ENCODE measurements around the gene RNU1-2. TPM values are rescaled to one million over a fixed set of nuclear protein-coding genes. Genes with fewer than 3 reads are reported as not detected.
"Not testable (repeated sequence)": the region's sequence is repeated elsewhere in the genome, so short reads cannot be mapped to it uniquely, and the experiment has no call there.

RNU1-2 gene
- polyA plus RNA-seq, 1 donor: 3.2 TPM

DNA sequence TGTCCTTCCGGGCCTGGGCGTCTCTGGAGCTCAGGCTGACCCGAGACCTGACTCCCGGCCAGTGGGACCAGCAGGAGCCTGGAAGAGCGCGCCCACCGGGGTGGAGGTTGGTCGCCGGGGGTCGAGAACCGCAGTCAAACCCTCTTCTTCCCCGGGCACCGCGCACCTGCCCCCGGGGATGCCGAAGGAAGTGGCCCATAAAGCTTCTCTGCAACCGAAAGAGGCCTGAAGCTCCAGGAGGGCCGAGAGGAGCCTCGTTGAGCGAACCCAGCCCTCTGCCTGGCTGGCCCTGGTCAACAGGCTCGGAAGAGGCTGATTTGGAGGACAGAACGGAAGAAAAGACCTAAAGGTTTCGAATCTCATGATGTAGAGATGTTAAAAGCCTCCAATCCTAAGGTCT, 24.6 kb upstream of the RNU1-2 start:
- not testable (repeated sequence) for H3K4me3 ChIP-seq (ENCODE audit: low read length); H3K27ac ChIP-seq (ENCODE audit: low read length); H3K9me3 ChIP-seq (ENCODE audit: control insufficient read depth, low read depth, low read length); H3K36me3 ChIP-seq (ENCODE audit: control insufficient read depth, insufficient read depth, low read length); DNase-seq; H3K4me1 ChIP-seq (ENCODE audit: control insufficient read depth, insufficient read depth, low read length)
- H3K27me3 ChIP-seq (ENCODE audit: control insufficient read depth, insufficient read depth, low read length): peaks cover 36% of the 10 kb centered on the region
- WGBS (ENCODE audit: insufficient coverage, low lambda C conversion rate): no CpG with 5 or more reads among the region's 23 CpGs

DNA sequence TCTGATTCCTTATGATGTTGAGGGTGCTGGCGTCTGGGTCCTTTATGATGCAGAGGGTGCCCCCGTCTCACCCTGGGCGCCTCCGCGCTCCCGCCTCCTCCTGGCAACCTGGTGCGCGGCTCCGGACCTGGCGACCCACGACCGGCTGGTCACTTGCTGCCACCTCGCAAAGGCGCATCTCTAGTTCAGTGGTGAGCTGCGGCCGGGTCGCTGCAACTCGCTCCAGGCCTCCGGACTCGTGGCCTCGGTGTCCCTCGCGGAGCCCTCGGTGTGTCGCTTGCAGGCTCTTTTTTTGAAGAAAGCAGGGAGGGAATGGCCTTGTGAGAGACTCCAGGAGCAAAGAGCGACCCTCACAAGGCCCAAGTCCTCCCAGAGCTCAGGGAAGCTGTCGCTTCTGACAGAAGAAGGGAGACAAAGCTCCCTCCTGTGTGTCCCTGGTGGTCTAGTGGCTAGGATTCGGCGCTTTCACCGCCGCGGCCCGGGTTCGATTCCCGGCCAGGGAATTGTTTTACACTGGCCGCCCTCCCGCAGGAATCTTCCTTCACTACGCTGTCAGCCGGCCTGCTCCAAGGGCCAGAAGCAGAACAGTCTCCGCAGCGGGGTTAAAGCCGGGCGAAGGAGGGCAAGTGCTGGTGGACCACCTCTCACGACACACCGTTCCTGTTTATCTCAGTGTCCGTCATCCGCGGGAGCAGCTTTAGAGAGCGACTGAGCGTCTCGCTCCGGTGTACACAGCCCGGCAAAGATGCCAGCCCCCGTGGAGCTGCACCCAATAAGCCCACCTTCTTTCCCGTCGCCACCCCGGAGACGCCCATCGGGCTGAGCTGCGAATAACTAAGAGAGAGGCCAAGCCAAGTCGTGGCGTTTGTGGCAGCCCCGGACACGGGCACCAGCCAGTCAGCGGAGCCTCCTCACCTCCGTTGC, 23.4 kb upstream of the RNU1-2 start:
- peak; percentile 40 to 41 for DNase-seq
- not testable (repeated sequence) for H3K9me3 ChIP-seq (ENCODE audit: control insufficient read depth, low read depth, low read length); H3K27ac ChIP-seq (ENCODE audit: low read length); H3K36me3 ChIP-seq (ENCODE audit: control insufficient read depth, insufficient read depth, low read length); H3K4me1 ChIP-seq (ENCODE audit: control insufficient read depth, insufficient read depth, low read length)
- no CpG with 5 or more reads among the region's 66 CpGs for WGBS (ENCODE audit: insufficient coverage, low lambda C conversion rate)
- Histone ChIP-seq H3K27me3 (ENCODE audit: control insufficient read depth, insufficient read depth, low read length) (peaks cover 39% of the 10 kb centered on the region), H3K4me3 (ENCODE audit: low read length) (peak overlapping the region; percentile 23)

DNA sequence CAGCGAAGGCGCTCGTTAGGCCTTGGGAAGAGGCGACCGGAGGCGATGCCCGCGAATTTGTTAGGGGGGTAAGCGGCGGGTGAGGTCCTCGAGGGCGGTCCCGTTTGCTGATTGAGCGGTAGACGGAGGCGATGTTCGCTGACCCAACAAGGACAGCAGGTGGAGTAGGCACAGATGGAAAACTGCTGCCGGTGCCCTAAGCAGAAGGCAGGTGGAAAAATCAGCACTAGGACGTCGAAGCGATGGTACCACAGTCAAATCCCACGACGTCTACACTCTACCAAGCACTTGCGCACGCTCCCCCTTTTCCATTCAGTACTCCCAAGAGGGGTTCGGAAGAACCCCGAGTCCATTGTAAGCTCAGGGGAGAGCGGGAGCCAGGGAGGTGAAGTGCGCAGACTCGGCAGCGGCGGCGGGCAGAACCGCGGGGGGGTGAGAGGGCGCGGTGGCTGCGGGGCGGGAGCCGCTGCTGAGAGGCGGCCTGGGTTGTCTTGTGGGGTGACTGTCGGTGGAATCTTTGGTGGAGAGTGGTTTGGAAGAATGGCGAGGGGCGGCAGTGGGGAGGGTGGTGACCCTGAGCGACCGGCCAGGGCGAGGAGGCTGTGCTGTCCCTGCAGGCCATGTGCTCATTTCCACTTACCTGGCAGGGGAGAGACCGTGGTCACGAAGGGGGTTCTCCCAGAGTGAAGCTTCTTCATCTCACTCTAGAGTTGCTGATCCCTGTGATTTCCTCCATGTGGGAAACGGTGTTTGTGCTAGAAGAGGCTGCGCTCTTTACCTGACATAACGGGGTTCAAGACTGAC, 22.5 kb upstream of the RNU1-2 start:
- H3K9me3 ChIP-seq (ENCODE audit: control insufficient read depth, low read depth, low read length); H3K4me1 ChIP-seq (ENCODE audit: control insufficient read depth, insufficient read depth, low read length); H3K27ac ChIP-seq (ENCODE audit: low read length); H3K36me3 ChIP-seq (ENCODE audit: control insufficient read depth, insufficient read depth, low read length); H3K4me3 ChIP-seq (ENCODE audit: low read length): not testable (repeated sequence)
- peak in 1 of 2 donors; percentile 57 for DNase-seq
- WGBS (ENCODE audit: insufficient coverage, low lambda C conversion rate): 46% methylated on average over 3 of the region's 52 CpGs
- peaks cover 39% of the 10 kb centered on the region for H3K27me3 ChIP-seq (ENCODE audit: control insufficient read depth, insufficient read depth, low read length)

DNA sequence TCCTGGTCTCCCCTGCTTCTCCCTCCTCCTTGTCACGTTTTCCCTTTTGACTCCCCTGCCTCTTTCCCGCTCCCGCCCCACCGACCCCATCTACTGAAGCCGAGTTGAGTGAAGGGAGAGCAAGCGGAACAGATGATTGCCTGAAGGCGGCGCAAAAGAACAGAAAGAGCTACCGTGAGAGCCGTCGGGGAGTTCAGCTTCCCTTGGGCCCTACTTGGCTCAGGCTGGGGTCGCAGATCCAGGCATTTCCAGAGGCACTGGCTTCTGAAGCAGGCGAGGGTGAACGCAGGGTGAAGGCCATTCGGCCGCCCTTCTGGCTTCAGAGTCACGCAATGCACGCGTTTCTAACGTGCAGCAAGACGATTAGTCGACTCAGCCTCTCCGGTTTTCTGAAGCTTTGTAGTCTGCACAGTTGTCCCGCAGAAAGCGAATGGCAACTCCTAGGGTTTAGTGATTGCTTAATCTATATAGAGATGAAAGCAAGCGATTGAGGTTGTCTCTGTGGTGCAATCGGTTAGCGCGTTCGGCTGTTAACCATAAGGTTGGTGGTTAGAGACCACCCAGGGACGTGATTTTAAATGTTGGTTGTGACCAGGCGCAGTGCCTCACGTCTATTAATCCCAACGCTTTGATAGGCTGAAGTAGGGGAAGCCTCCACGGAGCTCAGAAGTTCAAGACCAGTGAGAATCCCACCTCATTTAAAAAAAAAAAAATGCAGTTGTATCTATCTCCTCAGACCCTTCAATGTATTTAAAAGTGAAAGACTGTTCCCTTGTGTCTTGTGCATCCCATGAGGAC, 20.6 kb upstream of the RNU1-2 start:
- not testable (repeated sequence) for H3K36me3 ChIP-seq (ENCODE audit: control insufficient read depth, insufficient read depth, low read length); H3K27ac ChIP-seq (ENCODE audit: low read length); H3K9me3 ChIP-seq (ENCODE audit: control insufficient read depth, low read depth, low read length); H3K4me1 ChIP-seq (ENCODE audit: control insufficient read depth, insufficient read depth, low read length); DNase-seq; H3K4me3 ChIP-seq (ENCODE audit: low read length)
- no CpG with 5 or more reads among the region's 35 CpGs for WGBS (ENCODE audit: insufficient coverage, low lambda C conversion rate)
- peaks cover 43% of the 10 kb centered on the region for H3K27me3 ChIP-seq (ENCODE audit: control insufficient read depth, insufficient read depth, low read length)

DNA sequence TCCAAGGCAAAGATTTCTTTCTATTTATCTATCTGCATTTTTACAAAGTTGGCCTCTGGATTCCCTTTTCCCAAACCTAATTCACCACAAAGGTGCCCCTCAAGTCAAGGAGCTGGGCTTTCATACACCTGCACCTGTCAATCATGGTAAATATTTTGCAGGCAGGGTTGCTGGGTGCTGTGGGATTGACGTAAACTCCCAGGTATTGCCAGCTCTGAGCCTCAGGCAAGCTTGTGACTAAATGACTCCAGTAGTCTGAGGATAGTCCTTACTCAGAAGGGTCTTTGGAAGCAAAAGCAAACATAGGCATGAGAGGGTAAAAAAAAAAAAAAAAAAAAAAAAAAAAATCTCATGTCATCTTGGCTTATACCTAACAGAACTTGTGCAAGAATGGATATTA, 14.0 kb upstream of the RNU1-2 start:
- H3K4me1 ChIP-seq (ENCODE audit: control insufficient read depth, insufficient read depth, low read length): peaks cover 12% of the 10 kb centered on the region
- no CpG with 5 or more reads among the region's 1 CpG for WGBS (ENCODE audit: insufficient coverage, low lambda C conversion rate)
- not testable (repeated sequence) for H3K9me3 ChIP-seq (ENCODE audit: control insufficient read depth, low read depth, low read length); H3K27me3 ChIP-seq (ENCODE audit: control insufficient read depth, insufficient read depth, low read length); H3K4me3 ChIP-seq (ENCODE audit: low read length); H3K36me3 ChIP-seq (ENCODE audit: control insufficient read depth, insufficient read depth, low read length); H3K27ac ChIP-seq (ENCODE audit: low read length)
- peak in 1 of 2 donors; percentile 64 for DNase-seq

DNA sequence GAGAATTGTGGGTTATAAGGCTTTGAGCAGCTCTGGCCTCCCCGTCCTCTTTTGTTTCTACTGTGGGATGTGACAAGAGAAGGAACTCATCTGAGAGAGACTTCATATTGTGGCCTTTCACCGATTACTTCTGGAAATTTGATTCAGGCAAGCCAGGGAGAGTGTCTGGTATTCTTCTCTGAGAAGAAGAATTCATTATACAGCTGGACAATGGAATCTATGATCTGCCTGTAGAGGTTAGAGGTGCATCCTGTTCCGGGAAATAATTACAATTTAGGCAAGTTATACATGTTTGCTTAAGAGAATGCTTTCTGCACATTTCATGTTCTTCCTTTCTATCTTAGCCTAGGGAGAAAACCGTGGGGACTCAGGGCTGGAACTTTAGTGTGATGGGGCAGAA, 12.8 kb upstream of the RNU1-2 start:
- Histone ChIP-seq H3K9me3 (ENCODE audit: control insufficient read depth, low read depth, low read length) (no peaks in the 10 kb centered on the region), H3K27ac (ENCODE audit: low read length) (peak overlapping the region; percentile 24), H3K27me3 (ENCODE audit: control insufficient read depth, insufficient read depth, low read length) (peaks cover 4% of the 10 kb centered on the region), H3K4me1 (ENCODE audit: control insufficient read depth, insufficient read depth, low read length) (peaks cover 12% of the 10 kb centered on the region), H3K4me3 (ENCODE audit: low read length) (no peak overlapping the region), H3K36me3 (ENCODE audit: control insufficient read depth, insufficient read depth, low read length) (no peaks in the 10 kb centered on the region)
- 54% methylated on average over 4 of the region's 4 CpGs for WGBS (ENCODE audit: insufficient coverage, low lambda C conversion rate)
- peak in 1 of 2 donors; percentile 42 for DNase-seq

DNA sequence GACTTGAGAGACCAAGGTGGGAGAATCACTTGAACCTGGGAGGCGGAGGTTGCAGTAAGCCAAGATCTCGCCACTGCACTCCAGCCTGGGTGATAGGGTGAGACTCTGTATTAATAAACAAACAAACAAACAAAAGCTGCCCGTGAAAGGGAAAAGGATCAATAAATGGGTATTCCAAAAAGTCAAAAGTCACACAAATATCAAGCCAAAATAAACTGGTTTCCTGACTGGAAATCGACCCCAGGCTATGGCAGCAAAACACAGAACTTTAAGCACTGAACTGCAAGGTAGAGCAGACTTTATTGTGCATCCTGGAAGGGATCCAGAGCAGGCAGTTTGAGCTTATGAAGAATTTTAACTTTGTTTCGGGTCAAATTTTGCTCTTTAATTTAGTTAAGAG, 11.3 kb upstream of the RNU1-2 start:
- H3K9me3 ChIP-seq (ENCODE audit: control insufficient read depth, low read depth, low read length); DNase-seq; H3K36me3 ChIP-seq (ENCODE audit: control insufficient read depth, insufficient read depth, low read length); H3K4me3 ChIP-seq (ENCODE audit: low read length); H3K27ac ChIP-seq (ENCODE audit: low read length); H3K27me3 ChIP-seq (ENCODE audit: control insufficient read depth, insufficient read depth, low read length): not testable (repeated sequence)
- peaks cover 14% of the 10 kb centered on the region for H3K4me1 ChIP-seq (ENCODE audit: control insufficient read depth, insufficient read depth, low read length)
- 92% methylated on average over 4 of the region's 5 CpGs for WGBS (ENCODE audit: insufficient coverage, low lambda C conversion rate)

DNA sequence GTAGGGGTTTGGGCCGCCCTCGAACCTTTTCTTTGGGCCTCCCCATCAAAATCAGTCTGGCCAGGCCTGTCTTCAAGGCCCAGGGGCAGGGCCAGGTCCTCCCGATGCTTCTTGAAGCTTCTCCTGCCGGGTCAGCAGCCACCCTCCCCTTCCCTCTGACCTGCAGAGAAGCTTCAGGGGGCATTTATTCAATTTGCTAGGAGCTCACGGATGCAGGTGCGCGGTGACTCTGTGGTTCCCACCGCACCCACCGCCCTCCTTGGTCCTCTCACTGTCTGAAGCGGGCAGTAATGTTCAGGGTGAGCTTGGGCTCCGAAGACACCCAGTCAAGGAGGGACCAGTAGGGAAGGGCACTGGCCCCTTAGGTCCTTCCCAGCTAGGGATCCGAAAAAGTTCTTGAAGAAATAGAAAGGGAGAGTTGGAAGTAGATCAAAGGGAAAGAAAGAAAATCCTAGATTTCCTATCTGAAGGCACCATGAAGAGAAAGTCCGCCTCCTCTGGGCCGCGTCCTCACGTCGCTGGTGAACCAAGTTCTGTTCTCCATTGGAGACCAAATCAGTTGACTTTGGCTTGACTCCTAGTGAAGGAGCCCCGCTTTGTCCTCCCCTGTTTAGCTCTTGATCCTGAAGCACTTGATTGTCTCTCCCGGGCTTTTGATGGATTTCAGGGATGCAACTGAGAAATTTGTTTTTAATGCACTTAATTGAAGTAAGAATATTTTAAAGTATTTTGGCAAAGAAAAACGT, 8.7 kb upstream of the RNU1-2 start:
- WGBS (ENCODE audit: insufficient coverage, low lambda C conversion rate): 98% methylated on average over 9 of the region's 20 CpGs
- DNase-seq: no peak

DNA sequence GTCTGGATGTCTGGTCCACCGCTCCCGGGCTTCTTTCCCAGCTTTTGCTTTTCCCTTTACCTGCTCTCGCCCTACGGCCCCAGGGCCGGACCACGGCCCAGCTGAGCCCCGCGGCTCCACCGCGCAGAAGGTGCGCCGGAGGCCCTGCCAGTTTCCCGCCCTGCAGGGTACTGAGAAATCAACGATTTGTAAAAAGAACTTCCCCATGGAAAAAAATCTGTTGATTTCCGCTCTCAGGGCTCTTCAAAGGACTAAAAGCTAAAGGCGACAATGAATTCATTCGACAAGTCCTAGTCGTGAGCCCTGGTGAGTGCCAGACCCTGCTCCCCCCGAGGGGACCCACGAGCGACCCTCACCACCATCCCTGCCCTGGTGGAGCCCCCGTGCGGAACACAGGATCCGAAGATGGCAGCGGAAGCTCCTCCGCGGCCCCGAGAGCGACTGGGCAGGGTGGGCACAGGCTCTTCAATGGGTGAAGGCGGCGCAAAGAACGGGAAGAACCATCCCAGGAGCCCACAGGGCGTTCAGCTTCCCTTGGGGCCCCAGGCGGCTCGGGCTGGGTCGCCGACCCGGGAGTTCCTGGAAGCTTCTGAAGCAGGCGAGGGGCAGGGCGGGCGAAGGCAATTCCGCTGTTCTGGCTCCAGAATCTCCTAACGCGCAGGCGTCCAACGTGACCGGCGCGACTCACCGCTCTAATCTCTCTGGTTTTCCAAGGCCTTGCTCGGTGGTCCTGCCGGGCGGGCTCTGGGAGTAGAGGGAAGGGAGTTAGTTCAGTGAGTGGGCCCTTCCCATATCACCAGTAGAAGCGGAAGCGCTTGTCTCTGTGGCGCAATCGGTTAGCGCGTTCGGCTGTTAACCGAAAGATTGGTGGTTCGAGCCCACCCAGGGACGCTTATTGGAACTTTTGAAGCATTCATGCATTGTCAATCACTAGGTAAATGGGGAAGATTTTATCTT, 6.6 kb upstream of the RNU1-2 start:
- no CpG with 5 or more reads among the region's 63 CpGs for WGBS (ENCODE audit: insufficient coverage, low lambda C conversion rate)
- Histone ChIP-seq H3K36me3 (ENCODE audit: control insufficient read depth, insufficient read depth, low read length) (no peaks in the 10 kb centered on the region), H3K9me3 (ENCODE audit: control insufficient read depth, low read depth, low read length) (peaks cover 2% of the 10 kb centered on the region), H3K27me3 (ENCODE audit: control insufficient read depth, insufficient read depth, low read length) (no peaks in the 10 kb centered on the region), H3K27ac (ENCODE audit: low read length) (peak overlapping the region; percentile 85), H3K4me3 (ENCODE audit: low read length) (peak overlapping the region; percentile 66), H3K4me1 (ENCODE audit: control insufficient read depth, insufficient read depth, low read length) (peaks cover 7% of the 10 kb centered on the region)
- peak; percentile 86 to 98 for DNase-seq

More for the DNA sequence above, 8.7 kb upstream of the RNU1-2 start:
- peaks cover 2% of the 10 kb centered on the region for H3K9me3 ChIP-seq (ENCODE audit: control insufficient read depth, low read depth, low read length)
- no peaks in the 10 kb centered on the region for H3K27me3 ChIP-seq (ENCODE audit: control insufficient read depth, insufficient read depth, low read length)
- H3K36me3 ChIP-seq (ENCODE audit: control insufficient read depth, insufficient read depth, low read length): no peaks in the 10 kb centered on the region
- H3K27ac ChIP-seq (ENCODE audit: low read length): no peak overlapping the region
- no peak overlapping the region for H3K4me3 ChIP-seq (ENCODE audit: low read length)
- H3K4me1 ChIP-seq (ENCODE audit: control insufficient read depth, insufficient read depth, low read length): peaks cover 18% of the 10 kb centered on the region

Data from large intestine (tissue), 3 donors.